ENCODE data around the gene ADAMTS5.

Gene ADAMTS5

GRCh38 chr21:26923986-26924385 lies 42.9 kb downstream of the ADAMTS5 start:
- Histone ChIP-seq H3K9me3 (ENCODE audit: control insufficient read depth in 1 of 2, low read length in 2 of 2) (no peaks in the 10 kb centered on the region), H3K4me3 (ENCODE audit: low read depth in 1 of 2, low read length in 2 of 2) (no peak overlapping the region), H3K4me1 (ENCODE audit: control insufficient read depth in 1 of 2, insufficient read depth in 2 of 2, low read length in 2 of 2) (no peaks in the 10 kb centered on the region), H3K27ac (ENCODE audit: low read length) (no peak overlapping the region), H3K36me3 (ENCODE audit: control insufficient read depth in 1 of 2, insufficient read depth in 2 of 2, low read length in 2 of 2) (peaks cover 5 to 10% of the 10 kb centered on the region in 2 donors), H3K27me3 (ENCODE audit: low read depth, low read length) (no peaks in the 10 kb centered on the region)

- Histone ChIP-seq H3K27me3 (ENCODE audit: low read depth, low read length) (no peaks in the 10 kb centered on the region), H3K9me3 (ENCODE audit: control insufficient read depth in 1 of 2, low read length in 2 of 2) (no peaks in the 10 kb centered on the region), H3K4me3 (ENCODE audit: low read depth in 1 of 2, low read length in 2 of 2) (no peak overlapping the region), H3K36me3 (ENCODE audit: control insufficient read depth in 1 of 2, insufficient read depth in 2 of 2, low read length in 2 of 2) (peaks cover 0 to 10% of the 10 kb centered on the region in 2 donors), H3K27ac (ENCODE audit: low read length) (no peak overlapping the region), H3K4me1 (ENCODE audit: control insufficient read depth in 1 of 2, insufficient read depth in 2 of 2, low read length in 2 of 2) (no peaks in the 10 kb centered on the region)
Observed at GRCh38 chr21:26920055-26920454, 46.8 kb downstream of the ADAMTS5 start.

GRCh38 chr21:26918323-26919079 lies 48.4 kb downstream of the ADAMTS5 start:
- no peaks in the 10 kb centered on the region for H3K27me3 ChIP-seq (ENCODE audit: low read depth, low read length)
- no peaks in the 10 kb centered on the region for H3K9me3 ChIP-seq (ENCODE audit: control insufficient read depth in 1 of 2, low read length in 2 of 2)
- no peaks in the 10 kb centered on the region for H3K4me1 ChIP-seq (ENCODE audit: control insufficient read depth in 1 of 2, insufficient read depth in 2 of 2, low read length in 2 of 2)
- H3K27ac ChIP-seq (ENCODE audit: low read length), result no peak overlapping the region
- peaks cover 0 to under 1% of the 10 kb centered on the region in 2 donors for H3K36me3 ChIP-seq (ENCODE audit: control insufficient read depth in 1 of 2, insufficient read depth in 2 of 2, low read length in 2 of 2)
- H3K4me3 ChIP-seq (ENCODE audit: low read depth in 1 of 2, low read length in 2 of 2), result no peak overlapping the region

GRCh38 chr21:26916799-26917198 lies 50.1 kb downstream of the ADAMTS5 start:
- Histone ChIP-seq H3K27ac (ENCODE audit: low read length) (no peak overlapping the region), H3K4me3 (ENCODE audit: low read depth in 1 of 2, low read length in 2 of 2) (no peak overlapping the region), H3K27me3 (ENCODE audit: low read depth, low read length) (no peaks in the 10 kb centered on the region)

GRCh38 chr21:26914557-26914956 lies 52.3 kb downstream of the ADAMTS5 start:
- no peaks in the 10 kb centered on the region for H3K36me3 ChIP-seq (ENCODE audit: control insufficient read depth in 1 of 2, insufficient read depth in 2 of 2, low read length in 2 of 2)
- H3K4me1 ChIP-seq (ENCODE audit: control insufficient read depth in 1 of 2, insufficient read depth in 2 of 2, low read length in 2 of 2), result no peaks in the 10 kb centered on the region
- H3K4me3 ChIP-seq (ENCODE audit: low read depth in 1 of 2, low read length in 2 of 2), result no peak overlapping the region
- no peaks in the 10 kb centered on the region for H3K27me3 ChIP-seq (ENCODE audit: low read depth, low read length)
- no peak overlapping the region for H3K27ac ChIP-seq (ENCODE audit: low read length)
- H3K9me3 ChIP-seq (ENCODE audit: control insufficient read depth in 1 of 2, low read length in 2 of 2), result no peaks in the 10 kb centered on the region

More at GRCh38 chr21:26916799-26917198, 50.1 kb downstream of the ADAMTS5 start:
- Histone ChIP-seq H3K4me1 (ENCODE audit: control insufficient read depth in 1 of 2, insufficient read depth in 2 of 2, low read length in 2 of 2) (no peaks in the 10 kb centered on the region), H3K36me3 (ENCODE audit: control insufficient read depth in 1 of 2, insufficient read depth in 2 of 2, low read length in 2 of 2) (no peaks in the 10 kb centered on the region), H3K9me3 (ENCODE audit: control insufficient read depth in 1 of 2, low read length in 2 of 2) (no peaks in the 10 kb centered on the region)

GRCh38 chr21:26912466-26912865 lies 54.4 kb downstream of the ADAMTS5 start:
- no peak overlapping the region for H3K4me3 ChIP-seq (ENCODE audit: low read depth in 1 of 2, low read length in 2 of 2)
- no peaks in the 10 kb centered on the region for H3K27me3 ChIP-seq (ENCODE audit: low read depth, low read length)
- H3K27ac ChIP-seq (ENCODE audit: low read length), result no peak overlapping the region
- H3K36me3 ChIP-seq (ENCODE audit: control insufficient read depth in 1 of 2, insufficient read depth in 2 of 2, low read length in 2 of 2), result no peaks in the 10 kb centered on the region
- H3K9me3 ChIP-seq (ENCODE audit: control insufficient read depth in 1 of 2, low read length in 2 of 2), result no peaks in the 10 kb centered on the region
- H3K4me1 ChIP-seq (ENCODE audit: control insufficient read depth in 1 of 2, insufficient read depth in 2 of 2, low read length in 2 of 2), result no peaks in the 10 kb centered on the region

GRCh38 chr21:26909972-26910371 lies 56.9 kb downstream of the ADAMTS5 start:
- Histone ChIP-seq H3K27me3 (ENCODE audit: low read depth, low read length) (no peaks in the 10 kb centered on the region), H3K36me3 (ENCODE audit: control insufficient read depth in 1 of 2, insufficient read depth in 2 of 2, low read length in 2 of 2) (no peaks in the 10 kb centered on the region), H3K4me3 (ENCODE audit: low read depth in 1 of 2, low read length in 2 of 2) (no peak overlapping the region), H3K4me1 (ENCODE audit: control insufficient read depth in 1 of 2, insufficient read depth in 2 of 2, low read length in 2 of 2) (no peaks in the 10 kb centered on the region), H3K9me3 (ENCODE audit: control insufficient read depth in 1 of 2, low read length in 2 of 2) (no peaks in the 10 kb centered on the region), H3K27ac (ENCODE audit: low read length) (no peak overlapping the region)

GRCh38 chr21:26900980-26901379 lies 65.9 kb downstream of the ADAMTS5 start:
- H3K36me3 ChIP-seq (ENCODE audit: control insufficient read depth in 1 of 2, insufficient read depth in 2 of 2, low read length in 2 of 2), result no peaks in the 10 kb centered on the region

GRCh38 chr21:26892151-26892550 lies 74.7 kb downstream of the ADAMTS5 start:
- Histone ChIP-seq H3K27me3 (ENCODE audit: low read depth, low read length) (no peaks in the 10 kb centered on the region), H3K36me3 (ENCODE audit: control insufficient read depth in 1 of 2, insufficient read depth in 2 of 2, low read length in 2 of 2) (no peaks in the 10 kb centered on the region), H3K9me3 (ENCODE audit: control insufficient read depth in 1 of 2, low read length in 2 of 2) (no peaks in the 10 kb centered on the region), H3K4me3 (ENCODE audit: low read depth in 1 of 2, low read length in 2 of 2) (no peak overlapping the region), H3K4me1 (ENCODE audit: control insufficient read depth in 1 of 2, insufficient read depth in 2 of 2, low read length in 2 of 2) (no peaks in the 10 kb centered on the region), H3K27ac (ENCODE audit: low read length) (no peak overlapping the region)

More at GRCh38 chr21:26900980-26901379, 65.9 kb downstream of the ADAMTS5 start:
- H3K9me3 ChIP-seq (ENCODE audit: control insufficient read depth in 1 of 2, low read length in 2 of 2), result no peaks in the 10 kb centered on the region
- H3K27me3 ChIP-seq (ENCODE audit: low read depth, low read length), result no peaks in the 10 kb centered on the region
- no peak overlapping the region for H3K27ac ChIP-seq (ENCODE audit: low read length)
- H3K4me3 ChIP-seq (ENCODE audit: low read depth in 1 of 2, low read length in 2 of 2), result no peak overlapping the region
- no peaks in the 10 kb centered on the region for H3K4me1 ChIP-seq (ENCODE audit: control insufficient read depth in 1 of 2, insufficient read depth in 2 of 2, low read length in 2 of 2)

GRCh38 chr21:26888931-26889330 lies 78.0 kb downstream of the ADAMTS5 start:
- Histone ChIP-seq H3K36me3 (ENCODE audit: control insufficient read depth in 1 of 2, insufficient read depth in 2 of 2, low read length in 2 of 2) (no peaks in the 10 kb centered on the region), H3K27me3 (ENCODE audit: low read depth, low read length) (no peaks in the 10 kb centered on the region), H3K9me3 (ENCODE audit: control insufficient read depth in 1 of 2, low read length in 2 of 2) (no peaks in the 10 kb centered on the region), H3K27ac (ENCODE audit: low read length) (no peak overlapping the region), H3K4me1 (ENCODE audit: control insufficient read depth in 1 of 2, insufficient read depth in 2 of 2, low read length in 2 of 2) (no peaks in the 10 kb centered on the region), H3K4me3 (ENCODE audit: low read depth in 1 of 2, low read length in 2 of 2) (no peak overlapping the region)

- H3K4me1 ChIP-seq (ENCODE audit: control insufficient read depth in 1 of 2, insufficient read depth in 2 of 2, low read length in 2 of 2), result no peaks in the 10 kb centered on the region
- H3K36me3 ChIP-seq (ENCODE audit: control insufficient read depth in 1 of 2, insufficient read depth in 2 of 2, low read length in 2 of 2), result no peaks in the 10 kb centered on the region
- H3K27ac ChIP-seq (ENCODE audit: low read length), result no peak overlapping the region
- no peak overlapping the region for H3K4me3 ChIP-seq (ENCODE audit: low read depth in 1 of 2, low read length in 2 of 2)
- no peaks in the 10 kb centered on the region for H3K27me3 ChIP-seq (ENCODE audit: low read depth, low read length)
- H3K9me3 ChIP-seq (ENCODE audit: control insufficient read depth in 1 of 2, low read length in 2 of 2), result no peaks in the 10 kb centered on the region
Observed at GRCh38 chr21:26888256-26888655, 78.6 kb downstream of the ADAMTS5 start.

- Histone ChIP-seq H3K4me1 (ENCODE audit: control insufficient read depth in 1 of 2, insufficient read depth in 2 of 2, low read length in 2 of 2) (no peaks in the 10 kb centered on the region), H3K9me3 (ENCODE audit: control insufficient read depth in 1 of 2, low read length in 2 of 2) (no peaks in the 10 kb centered on the region), H3K4me3 (ENCODE audit: low read depth in 1 of 2, low read length in 2 of 2) (no peak overlapping the region), H3K36me3 (ENCODE audit: control insufficient read depth in 1 of 2, insufficient read depth in 2 of 2, low read length in 2 of 2) (no peaks in the 10 kb centered on the region), H3K27me3 (ENCODE audit: low read depth, low read length) (no peaks in the 10 kb centered on the region), H3K27ac (ENCODE audit: low read length) (no peak overlapping the region)
Observed at GRCh38 chr21:26887251-26887650, 79.6 kb downstream of the ADAMTS5 start.
